ENCODE results near the gene MUC2.

- TF ChIP-seq POLR2AphosphoS5 (IDR thresholded peaks at IDR 0.05; ENCODE audit: borderline replicate concordance, low read depth, low read length) (no peak), EZH2 (IDR thresholded peaks at IDR 0.05) (no peak), FOXP2 (optimal IDR thresholded peaks at IDR 0.05; ENCODE audit: control extremely low read depth, extremely low read length, insufficient read depth) (no peak)
Observed at GRCh38 chr11:1027483-1028290, 47.0 kb upstream of the MUC2 start.

Data from SK-N-MC (cell line).